Neutrophil (primary cell): Measurements from ENCODE around the gene ARFRP1.

Experiments
- H3K27ac ChIP-seq: fragments of 200-600 bp; sonication (generic); 2 replicates; pipeline ENCODE4 v1.5.1; 2016; ENCODE audit warnings: mild to moderate bottlenecking, moderate library complexity
- H3K27me3 ChIP-seq: fragments of 200-600 bp; sonication (generic); 2 replicates; pipeline ENCODE4 v1.6.0; 2016; ENCODE audit warnings: mild to moderate bottlenecking
- H3K36me3 ChIP-seq: fragments of 200-600 bp; sonication (generic); 2 replicates; pipeline ENCODE4 v1.5.1; 2017
- H3K4me1 ChIP-seq, 2 experiments: fragments of 200-600 bp in 1 of 2; sonication (generic) in 1 of 2; 1 replicate in 1 of 2; 2 replicates in 1 of 2; pipeline versions ENCODE4 v1.5.1 to v1.6.1; 2013 to 2016; ENCODE audit warnings: low read depth in 1 of 2, low read length in 1 of 2, mild to moderate bottlenecking in 1 of 2, moderate library complexity in 1 of 2; ENCODE audit not compliant: control insufficient read depth in 1 of 2, insufficient read depth in 1 of 2
- H3K4me3 ChIP-seq, 2 experiments: fragments of 200-600 bp in 1 of 2; sonication (generic) in 1 of 2; 1 replicate in 1 of 2; 2 replicates in 1 of 2; pipeline ENCODE4 v1.5.1; 2013 to 2016; ENCODE audit warnings: low read depth in 1 of 2, low read length in 1 of 2, mild to moderate bottlenecking in 1 of 2, moderate library complexity in 1 of 2
- H3K9me3 ChIP-seq: fragments of 200-600 bp; sonication (generic); 2 replicates; pipeline ENCODE4 v1.5.1; 2016
- TF ChIP-seq, protein P1 (sequence below): fragments of 200-600 bp; sonication (generic); IDR thresholded peaks from 2 replicates; pipeline ENCODE4 v1.5.1; 2016; ENCODE audit warnings: antibody characterized with exemption

Gene ARFRP1

DNA sequence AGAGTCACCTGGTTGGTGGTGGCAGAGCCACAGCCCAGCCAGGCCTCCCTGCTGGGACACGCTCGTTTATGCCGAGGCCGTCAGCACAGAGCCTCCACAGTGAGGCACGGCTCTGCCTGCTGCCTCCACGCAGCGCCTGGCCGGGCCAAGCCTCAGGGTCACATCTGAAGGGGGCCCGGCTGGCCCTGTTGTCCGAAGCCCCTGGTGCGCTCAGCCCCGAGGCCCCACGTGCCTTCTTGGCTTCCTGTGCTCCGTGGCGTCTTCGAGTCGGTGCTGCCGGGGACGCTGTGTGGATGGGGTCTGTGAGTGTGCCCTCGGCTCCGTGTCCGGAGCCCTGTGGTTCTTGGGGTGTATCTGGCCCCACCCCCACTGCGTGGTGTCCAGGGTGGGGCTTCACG, 21.7 kb downstream of the ARFRP1 start:
- H3K4me3 ChIP-seq: no peak overlapping the region
- peaks cover 11 to 12% of the 10 kb centered on the region in 2 experiments for H3K4me1 ChIP-seq
- H3K36me3 ChIP-seq: no peaks in the 10 kb centered on the region
- H3K9me3 ChIP-seq: no peaks in the 10 kb centered on the region
- H3K27me3 ChIP-seq: no peaks in the 10 kb centered on the region
- no peak overlapping the region for H3K27ac ChIP-seq
- TF ChIP-seq, protein P1, sequence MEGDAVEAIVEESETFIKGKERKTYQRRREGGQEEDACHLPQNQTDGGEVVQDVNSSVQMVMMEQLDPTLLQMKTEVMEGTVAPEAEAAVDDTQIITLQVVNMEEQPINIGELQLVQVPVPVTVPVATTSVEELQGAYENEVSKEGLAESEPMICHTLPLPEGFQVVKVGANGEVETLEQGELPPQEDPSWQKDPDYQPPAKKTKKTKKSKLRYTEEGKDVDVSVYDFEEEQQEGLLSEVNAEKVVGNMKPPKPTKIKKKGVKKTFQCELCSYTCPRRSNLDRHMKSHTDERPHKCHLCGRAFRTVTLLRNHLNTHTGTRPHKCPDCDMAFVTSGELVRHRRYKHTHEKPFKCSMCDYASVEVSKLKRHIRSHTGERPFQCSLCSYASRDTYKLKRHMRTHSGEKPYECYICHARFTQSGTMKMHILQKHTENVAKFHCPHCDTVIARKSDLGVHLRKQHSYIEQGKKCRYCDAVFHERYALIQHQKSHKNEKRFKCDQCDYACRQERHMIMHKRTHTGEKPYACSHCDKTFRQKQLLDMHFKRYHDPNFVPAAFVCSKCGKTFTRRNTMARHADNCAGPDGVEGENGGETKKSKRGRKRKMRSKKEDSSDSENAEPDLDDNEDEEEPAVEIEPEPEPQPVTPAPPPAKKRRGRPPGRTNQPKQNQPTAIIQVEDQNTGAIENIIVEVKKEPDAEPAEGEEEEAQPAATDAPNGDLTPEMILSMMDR: no peak

DNA sequence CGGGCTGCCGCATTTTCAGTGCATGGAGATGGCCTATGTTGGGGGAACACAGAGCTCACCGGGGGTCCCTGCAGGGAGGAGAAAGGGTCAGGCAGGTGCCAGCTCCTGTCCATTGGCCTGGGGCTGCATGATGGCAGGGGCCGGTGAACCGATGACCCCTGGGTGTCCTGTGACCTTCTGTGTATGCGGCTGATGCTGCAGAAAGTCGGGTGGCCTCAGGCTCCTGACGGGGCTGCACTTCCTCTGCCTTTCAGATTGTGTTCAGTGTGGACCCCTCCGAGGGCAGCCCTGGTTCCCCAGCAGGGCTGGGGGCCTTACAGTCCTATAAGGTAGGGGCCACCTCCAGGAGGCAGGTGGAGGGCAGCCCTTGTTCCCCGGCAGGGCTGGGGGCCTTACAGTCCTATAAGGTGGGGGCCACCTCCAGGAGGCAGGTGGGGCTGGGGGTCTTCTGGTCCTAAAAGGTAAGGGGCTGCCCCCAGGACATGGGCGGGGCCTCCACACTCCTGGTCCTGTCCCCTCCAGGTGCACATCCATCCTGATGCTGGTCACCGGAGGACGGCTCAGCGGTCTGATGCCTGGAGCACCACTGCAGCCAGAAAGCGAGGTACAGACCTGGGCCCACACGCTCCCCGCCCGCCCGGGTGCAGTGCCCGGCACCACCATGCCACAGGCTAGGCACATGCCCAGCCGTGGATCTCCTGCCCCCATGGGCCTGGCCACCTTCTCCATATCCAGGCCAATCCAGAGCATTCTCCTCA, 22.3 kb downstream of the ARFRP1 start:
- TF ChIP-seq, protein P1: no peak
- Histone ChIP-seq H3K27ac (no peak overlapping the region), H3K36me3 (no peaks in the 10 kb centered on the region)

DNA sequence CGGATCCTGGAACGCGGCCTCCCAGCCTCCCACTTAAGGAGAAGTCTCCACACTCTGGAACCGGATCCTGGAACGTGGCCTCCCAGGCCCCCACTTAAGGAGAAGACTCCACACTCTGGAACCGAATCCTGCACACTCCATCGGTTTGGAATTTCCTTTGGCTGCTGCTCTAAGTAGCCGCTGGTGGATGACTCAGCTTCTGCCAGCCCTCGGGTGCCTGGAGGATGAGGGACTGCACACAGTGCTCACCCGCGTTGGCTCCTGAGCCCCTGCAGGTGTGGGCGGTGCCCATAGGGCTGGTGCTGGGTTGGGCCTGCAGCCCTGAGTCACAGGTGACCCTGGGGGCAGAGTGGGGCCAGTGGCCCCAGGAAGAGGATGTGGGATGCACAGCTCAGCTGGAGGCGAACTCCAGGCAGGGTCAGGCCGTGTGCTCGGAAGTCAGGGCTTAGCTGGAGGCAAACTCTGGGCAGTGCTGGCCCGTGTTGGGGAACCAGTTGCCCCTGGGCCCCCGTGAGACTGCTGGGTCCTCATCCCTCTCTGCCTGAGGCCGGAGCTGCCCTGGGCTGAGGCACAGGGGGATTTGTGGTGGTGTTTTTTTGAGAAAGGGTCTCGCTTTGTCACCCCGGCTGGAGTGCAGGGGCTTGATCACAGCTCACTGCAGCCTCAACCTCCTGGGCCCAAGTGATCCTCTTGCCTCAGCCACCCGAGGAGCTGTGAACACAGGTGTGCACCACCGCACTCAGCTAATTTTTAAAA, 25.2 kb downstream of the ARFRP1 start:
- Histone ChIP-seq H3K9me3 (no peaks in the 10 kb centered on the region), H3K4me3 (no peak overlapping the region), H3K27me3 (no peaks in the 10 kb centered on the region), H3K27ac (no peak overlapping the region), H3K4me1 (peaks cover 11 to 12% of the 10 kb centered on the region in 2 experiments), H3K36me3 (peaks cover 13% of the 10 kb centered on the region)
- TF ChIP-seq, protein P1: no peak

More for the DNA sequence above, 22.3 kb downstream of the ARFRP1 start:
- peaks cover 11 to 12% of the 10 kb centered on the region in 2 experiments for H3K4me1 ChIP-seq
- no peak overlapping the region for H3K4me3 ChIP-seq
- H3K27me3 ChIP-seq: no peaks in the 10 kb centered on the region
- H3K9me3 ChIP-seq: no peaks in the 10 kb centered on the region

DNA sequence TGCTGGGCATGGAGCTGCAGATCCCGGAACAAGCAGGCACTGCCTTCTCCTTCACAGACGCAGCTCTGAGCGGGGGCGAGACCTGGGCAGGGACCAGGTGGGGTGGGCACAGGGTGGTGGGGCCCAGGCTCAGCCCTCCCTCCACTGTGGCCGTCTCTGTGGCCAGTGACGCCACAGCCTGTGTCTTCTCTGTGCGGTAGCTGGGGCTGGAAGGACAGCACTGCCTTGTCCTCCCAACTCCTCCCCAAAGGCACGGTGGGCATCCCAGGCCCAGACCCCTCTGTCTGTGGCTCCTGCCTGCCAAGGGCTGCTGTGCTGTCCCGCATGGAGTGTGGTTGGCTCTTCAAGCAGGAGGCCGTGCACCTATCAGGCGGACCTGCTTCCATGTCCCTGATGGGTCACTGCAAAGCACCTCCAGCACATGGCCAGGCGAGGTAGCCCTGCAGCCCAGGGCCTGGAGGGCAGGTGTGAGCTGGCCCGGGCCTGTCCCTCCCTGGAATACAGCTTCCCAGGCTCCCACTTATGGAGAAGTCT, 26.1 kb downstream of the ARFRP1 start:
- Histone ChIP-seq H3K9me3 (no peaks in the 10 kb centered on the region), H3K4me3 (no peak overlapping the region), H3K36me3 (peaks cover 13% of the 10 kb centered on the region), H3K4me1 (peaks cover 3 to 4% of the 10 kb centered on the region in 2 experiments), H3K27ac (no peak overlapping the region), H3K27me3 (no peaks in the 10 kb centered on the region)
- TF ChIP-seq, protein P1: no peak

DNA sequence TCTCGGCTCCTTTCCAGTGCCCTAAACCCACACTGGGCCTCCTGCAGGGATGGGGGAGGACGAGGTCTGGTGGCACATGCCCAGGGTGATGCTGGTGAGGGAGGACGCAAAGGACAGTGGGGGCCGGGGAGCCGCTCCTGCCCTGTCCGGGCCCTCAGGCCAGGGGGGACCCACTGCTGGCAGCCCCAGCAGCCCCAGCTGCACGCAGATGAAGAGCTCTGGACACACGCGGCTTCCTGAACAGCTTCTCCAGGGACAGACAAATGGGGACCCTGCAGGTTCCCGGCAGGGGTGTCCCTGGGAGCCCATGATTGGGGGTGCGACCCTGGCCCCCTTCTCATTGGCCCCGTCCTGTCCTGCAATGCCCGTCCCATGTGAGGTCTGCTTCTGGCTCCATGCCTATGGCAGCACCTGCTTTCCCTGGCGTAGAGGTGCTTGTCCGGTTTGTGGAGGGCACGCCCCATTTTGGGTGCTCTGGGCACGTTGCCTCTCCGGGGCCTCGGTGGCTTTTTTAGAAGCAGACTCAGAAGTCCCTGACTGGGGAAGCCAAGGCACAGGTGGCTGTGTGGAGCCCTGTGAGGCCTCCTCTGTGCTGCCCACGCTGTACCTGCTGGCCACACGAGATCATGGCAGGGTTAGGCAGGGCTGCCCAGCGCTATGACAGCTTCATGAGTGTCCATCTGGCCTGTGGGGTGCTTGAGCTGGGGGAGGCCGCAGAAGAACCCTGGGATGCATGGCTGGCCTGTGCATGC, 26.7 kb downstream of the ARFRP1 start:
- TF ChIP-seq, protein P1: no peak

More for the DNA sequence above, 26.7 kb downstream of the ARFRP1 start:
- no peaks in the 10 kb centered on the region for H3K9me3 ChIP-seq
- H3K4me3 ChIP-seq: no peak overlapping the region
- no peaks in the 10 kb centered on the region for H3K27me3 ChIP-seq
- H3K36me3 ChIP-seq: peaks cover 14% of the 10 kb centered on the region
- H3K27ac ChIP-seq: no peak overlapping the region
- no peaks in the 10 kb centered on the region for H3K4me1 ChIP-seq
